Activated T-cell treated with anti-CD3 and anti-CD28 coated beads, Interleukin-2, amount 50 U/mL, for 1 hour (primary cell): ENCODE results near the gene SERTAD3.
"Not testable (repeated sequence)": the region's sequence is repeated elsewhere in the genome, so short reads cannot be mapped to it uniquely, and the experiment has no call there.

Source experiments
- DNase-seq: peaks from one replicate; pipeline ENCODE4 v3.0.0-alpha.2; 2020

The SERTAD3 gene, protein sequence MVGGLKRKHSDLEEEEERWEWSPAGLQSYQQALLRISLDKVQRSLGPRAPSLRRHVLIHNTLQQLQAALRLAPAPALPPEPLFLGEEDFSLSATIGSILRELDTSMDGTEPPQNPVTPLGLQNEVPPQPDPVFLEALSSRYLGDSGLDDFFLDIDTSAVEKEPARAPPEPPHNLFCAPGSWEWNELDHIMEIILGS

DNA sequence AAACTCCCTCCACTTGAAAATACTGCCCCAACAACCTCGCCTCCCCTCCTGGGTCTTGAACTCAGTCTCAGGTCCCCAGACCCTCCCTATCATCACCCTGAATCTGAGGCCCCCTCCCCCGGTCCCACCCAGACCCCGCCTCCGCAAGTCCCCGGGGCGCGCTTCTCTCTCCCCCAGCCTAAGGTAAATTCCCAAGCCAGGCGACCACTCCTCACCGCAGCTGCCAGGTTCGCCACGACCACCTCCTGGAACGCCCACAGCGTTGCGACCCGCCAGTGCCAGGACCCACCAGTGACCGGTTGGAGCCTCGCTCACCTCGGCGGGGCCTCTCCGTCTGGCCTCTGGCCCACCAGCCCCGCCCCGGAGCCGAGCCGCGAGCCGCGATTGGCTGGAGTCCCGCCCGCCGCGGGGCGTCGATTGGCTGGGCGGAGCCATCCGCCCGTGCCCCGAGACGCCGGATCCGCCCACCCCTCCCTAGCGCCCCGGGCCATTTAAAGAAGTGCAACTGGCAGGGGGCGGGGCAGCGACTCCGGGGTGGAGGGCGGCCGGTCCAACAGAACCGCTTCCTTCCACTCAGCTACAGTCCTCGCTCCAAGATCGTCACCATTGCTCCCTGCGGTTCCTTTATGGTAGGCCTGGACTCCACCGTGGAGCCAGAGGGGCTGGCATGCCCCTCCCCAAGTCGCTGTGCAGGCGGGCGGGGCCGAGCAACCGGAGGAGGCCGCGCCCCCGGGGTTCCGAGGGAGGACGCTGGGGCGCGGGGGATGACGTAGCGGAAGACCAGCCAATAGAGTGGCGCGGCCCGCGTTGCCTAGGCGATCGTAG lies at the start of gene SERTAD3:
Gene SERTAD3, minus strand, starts transcription at position 336 of the 825 bp plus-strand sequence. CDS start 2,255 bp downstream, outside the sequence.
- DNase-seq, result peak; percentile 97

DNA sequence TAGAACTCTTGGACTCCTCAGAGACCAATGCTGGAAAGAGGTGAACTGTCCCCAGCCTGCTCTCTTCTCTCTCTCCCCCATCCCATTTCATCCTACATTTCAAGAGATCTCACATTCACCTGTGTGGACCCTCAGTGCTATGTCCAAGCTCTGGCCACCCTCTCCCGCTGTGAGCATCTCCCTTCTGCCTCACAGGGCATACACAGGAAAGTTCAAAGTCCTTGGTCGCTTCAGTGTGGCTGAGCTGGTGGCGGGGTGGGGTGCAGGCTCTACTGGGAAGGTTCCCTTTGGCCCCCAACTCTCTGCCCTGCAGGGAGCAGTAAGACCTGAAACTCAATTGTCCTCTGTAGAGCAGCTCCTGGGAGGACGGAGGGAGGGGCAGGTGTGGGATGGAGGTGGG lies 49.6 kb upstream of the SERTAD3 start:
- DNase-seq, result no peak

GRCh38 chr19:40492274-40492673 lies 48.1 kb upstream of the SERTAD3 start:
- no peak for DNase-seq

DNA sequence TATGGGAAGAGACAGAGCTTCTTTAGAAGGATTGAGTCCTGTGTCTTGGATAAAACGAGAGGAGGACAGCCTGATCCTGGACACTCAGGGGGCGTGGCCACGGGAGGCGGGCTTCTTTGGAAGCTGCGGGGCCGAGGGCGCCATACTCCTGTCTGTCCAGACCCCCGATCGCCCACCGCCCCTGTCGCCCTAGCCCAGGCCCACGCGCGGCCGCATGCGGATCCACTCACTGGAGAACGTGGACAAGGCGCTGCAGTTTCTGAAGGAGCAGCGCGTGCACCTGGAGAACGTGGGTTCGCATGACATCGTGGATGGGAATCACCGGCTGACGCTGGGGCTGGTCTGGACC lies 45.7 kb upstream of the SERTAD3 start:
- no peak for DNase-seq

DNA sequence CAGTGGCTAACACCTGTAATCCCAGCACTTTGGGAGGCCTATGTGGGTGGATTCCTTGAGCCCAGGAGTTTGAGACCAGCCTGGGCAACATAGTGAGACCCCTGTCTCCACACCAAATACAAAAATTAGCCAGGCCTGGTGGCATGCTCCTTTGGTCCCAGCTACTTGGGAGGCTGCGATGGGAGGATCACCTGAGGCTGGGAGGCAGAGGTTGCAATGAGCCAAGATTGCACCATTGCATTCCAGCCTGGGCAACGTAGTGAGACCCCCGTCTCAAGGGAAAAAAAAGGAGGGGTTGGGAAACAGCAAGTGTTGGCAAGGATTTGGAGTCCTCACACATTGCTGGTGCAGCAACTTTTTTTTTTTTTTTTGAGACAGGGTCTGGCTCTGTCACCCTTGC lies 41.9 kb upstream of the SERTAD3 start:
- DNase-seq, result no peak

DNA sequence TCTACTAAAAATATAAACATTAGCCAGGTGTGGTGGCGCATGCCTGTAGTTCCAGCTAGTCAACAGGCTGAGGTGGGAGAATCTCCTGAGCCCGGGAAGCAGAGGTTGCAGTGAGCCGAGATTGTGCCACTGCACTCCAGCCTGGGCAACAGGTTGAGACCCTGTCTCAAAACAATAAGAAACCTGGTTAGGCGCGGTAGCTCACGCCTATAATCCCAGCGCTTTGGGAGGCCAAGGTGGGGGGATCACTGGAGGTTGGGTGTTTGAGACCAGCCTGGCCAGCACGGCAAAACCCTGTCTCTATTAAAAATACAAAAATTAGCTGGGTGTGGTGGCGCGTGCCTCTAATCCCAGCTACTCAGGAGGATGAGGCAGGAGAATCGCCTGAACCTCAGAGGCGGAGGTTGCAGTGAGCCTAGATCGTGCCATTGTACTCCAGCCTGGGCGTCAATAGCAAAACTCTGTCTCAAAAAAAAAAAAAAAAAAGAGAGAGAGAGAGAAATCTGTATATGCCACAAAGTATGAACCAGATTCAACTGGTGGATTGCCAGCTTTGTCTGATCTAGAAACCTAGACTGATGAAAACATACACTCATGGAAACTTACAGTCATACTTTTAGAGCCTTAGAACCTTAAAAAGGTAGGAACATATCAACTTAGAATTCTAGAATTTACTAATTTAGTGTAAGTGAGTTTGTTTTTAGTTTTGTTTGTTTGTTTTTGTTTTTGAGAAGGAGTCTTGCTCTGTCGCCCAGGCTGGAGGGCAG lies 31.9 kb upstream of the SERTAD3 start:
- not testable (repeated sequence) for DNase-seq

- DNase-seq, result no peak
These were observed 30.6 kb upstream of the SERTAD3 start for GRCh38 chr19:40474737-40475136.

GRCh38 chr19:40472516-40472915 lies 28.4 kb upstream of the SERTAD3 start:
- DNase-seq, result no peak

GRCh38 chr19:40471111-40471510 lies 27.0 kb upstream of the SERTAD3 start:
- no peak for DNase-seq

- no peak for DNase-seq
These were observed 24.9 kb upstream of the SERTAD3 start for GRCh38 chr19:40469011-40469410.

- DNase-seq, result no peak
These were observed 23.0 kb upstream of the SERTAD3 start, which contains the start of gene SPTBN4 for GRCh38 chr19:40466985-40467734. TSS of gene SPTBN4 (plus strand) at chr19:40467001. CDS start at chr19:40472622, 5,621 bp downstream.

DNA sequence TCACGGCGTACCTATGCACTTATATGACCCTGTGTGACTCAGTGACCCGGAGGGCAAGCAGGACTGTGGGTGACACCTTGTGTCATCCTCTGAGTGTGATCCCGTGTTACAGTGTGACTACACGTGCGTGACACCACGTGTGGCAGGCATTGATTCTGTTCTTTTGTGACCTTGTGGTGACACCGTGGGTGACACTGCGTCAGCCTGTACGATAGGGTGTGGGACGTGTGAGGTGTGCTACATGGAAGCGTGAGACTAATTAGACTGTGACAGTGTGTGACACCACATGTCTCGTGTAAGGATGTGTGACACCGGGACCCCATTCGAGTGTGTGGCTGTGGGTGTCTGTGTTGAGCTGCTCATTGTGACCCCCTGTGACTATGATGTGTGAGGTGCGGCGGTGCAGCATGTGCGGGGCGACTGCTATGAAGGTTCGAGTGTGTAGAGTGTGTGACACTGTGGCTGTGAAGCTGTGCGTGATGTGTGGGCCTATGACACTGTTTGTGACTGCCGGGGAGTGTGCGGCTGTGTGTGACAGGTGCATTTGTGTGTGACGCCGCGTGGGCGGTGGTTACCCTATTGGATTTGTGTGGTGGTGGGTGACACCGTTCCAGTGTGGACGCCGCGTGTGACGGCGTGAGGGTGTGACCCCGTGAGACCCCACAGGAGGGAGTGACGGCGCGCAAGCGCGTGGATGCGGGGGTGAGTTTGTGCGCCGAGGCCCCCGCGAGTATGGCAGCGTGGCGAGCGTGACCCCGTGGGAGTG lies 22.3 kb upstream of the SERTAD3 start:
- no peak for DNase-seq

GRCh38 chr19:40465557-40466218 lies 21.6 kb upstream of the SERTAD3 start, which contains the start of gene BLVRB:
TSS of gene BLVRB (minus strand) at chr19:40465745. CDS start at chr19:40465688, 57 bp downstream.
- DNase-seq, result peak; percentile 100

- DNase-seq, result peak; percentile 24
These were observed 21.0 kb upstream of the SERTAD3 start for GRCh38 chr19:40465025-40465556.

DNA sequence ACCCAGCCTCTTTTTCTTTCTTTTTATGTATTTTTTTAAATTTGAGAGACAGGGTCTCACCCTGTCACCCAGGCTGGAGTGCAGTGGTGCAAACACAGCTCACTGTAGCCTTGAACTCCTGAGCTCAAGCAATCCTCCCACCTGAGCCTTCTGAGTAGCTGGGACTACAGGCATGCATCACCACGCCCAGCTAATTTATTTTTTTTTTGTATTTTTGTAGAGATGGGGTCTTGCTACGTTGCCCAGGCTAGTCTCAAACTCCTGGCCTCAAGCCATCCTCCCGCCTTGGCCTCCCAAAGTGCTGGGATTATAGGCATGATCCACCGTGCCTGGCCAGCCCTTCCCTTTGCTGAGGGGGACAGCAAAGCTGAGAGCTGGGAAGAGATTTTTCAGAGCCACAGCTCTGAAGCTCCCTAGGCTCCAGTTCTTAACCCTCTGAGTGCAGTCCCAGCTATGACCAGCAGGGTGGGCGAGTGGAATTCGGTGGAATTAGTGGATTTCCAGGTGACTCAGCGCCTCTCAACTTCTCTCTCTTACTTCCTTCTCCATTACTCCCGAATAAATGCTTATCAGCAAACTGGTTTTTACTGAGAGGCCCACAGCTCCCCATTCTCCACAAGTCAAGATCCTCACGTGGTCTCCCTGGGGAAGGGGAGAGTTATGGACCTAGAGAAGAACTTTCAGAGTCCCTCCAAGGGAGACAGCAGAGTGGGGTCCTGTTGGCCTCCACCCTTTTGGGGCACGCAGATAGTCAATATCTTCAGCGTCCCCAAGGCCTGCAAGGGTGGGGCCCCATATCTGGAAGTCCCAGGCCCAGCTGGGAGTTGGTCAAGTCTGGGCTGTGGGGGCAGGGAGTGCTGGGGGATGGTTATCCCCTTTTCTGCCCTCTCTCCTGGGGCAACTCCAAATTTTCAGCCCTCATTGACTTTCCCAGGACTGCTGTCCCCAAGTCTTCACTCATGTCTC lies 20.2 kb upstream of the SERTAD3 start:
- DNase-seq, result peak; percentile 80

GRCh38 chr19:40463587-40464037 lies 19.5 kb upstream of the SERTAD3 start:
- DNase-seq, result not testable (repeated sequence)

DNA sequence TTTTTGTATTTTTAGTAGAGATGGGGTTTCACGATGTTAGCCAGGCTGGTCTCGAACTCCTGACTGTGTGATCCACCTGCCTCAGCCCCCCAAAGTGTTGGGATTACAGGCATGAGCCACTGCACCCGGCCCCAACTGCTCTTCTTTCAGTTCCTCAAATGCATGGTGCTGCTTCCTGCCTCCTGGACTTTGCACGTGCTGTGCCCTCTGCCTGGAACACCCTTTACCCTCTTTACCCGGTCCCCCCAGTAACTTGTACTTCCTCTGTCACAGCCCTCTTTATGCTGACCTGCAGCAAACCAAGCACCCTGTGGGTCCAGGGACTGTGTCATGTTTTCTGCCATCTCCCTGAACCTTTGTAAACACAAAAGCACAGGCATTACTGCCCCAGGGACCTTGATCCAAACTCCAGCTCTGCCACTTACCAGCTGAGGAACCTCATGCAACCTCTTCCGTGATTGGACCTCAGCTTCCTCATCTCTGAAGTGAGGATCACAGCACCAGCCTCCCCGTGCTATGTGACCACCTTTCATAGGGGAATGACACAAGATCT lies 17.6 kb upstream of the SERTAD3 start:
- DNase-seq, result no peak

DNA sequence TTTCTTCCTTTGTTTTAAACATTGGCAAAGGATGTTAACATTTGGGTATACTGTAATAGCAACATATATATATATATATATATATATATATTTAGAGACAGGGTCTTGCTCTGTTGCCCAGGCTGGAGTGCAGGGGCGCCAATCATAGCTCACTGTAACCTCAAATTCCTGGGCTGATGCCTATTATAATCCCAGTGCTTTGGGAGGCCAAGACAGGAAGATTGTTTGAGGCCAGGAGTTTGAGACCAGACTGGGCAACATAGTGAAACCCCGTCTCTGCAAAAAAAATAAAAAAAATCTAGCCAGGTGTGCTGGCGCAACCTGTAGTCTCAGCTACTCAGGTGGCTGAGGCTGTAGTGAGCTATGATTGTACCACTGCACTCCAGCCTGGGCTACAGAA lies 16.1 kb upstream of the SERTAD3 start:
- no peak for DNase-seq

DNA sequence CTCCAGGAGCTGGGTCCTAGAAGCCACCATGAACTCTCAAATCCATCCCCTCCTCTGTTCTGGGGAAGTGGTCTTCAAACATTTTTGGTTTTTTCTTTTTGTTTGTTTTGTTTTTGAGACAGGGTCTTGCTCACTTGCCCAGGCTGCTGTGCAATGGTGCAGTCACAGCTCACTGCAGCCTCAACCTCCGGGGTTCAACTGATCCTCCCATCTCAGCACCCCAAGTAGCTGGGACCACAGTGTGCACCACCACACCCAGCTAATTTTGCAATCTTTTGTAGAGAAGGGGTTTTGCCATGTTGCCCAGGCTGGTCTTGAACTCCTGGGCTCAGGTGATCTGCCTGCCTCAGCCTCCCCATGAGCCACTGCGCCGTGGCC lies 14.5 kb upstream of the SERTAD3 start:
- no peak for DNase-seq
